ENCODE data around the gene DPP6.

- TF ChIP-seq CTCF (conservative IDR thresholded peaks at IDR 0.05; ENCODE audit: low read depth, low read length) (no peak), EZH2 (IDR thresholded peaks at IDR 0.05; ENCODE audit: borderline replicate concordance, low read depth, low read length, poor library complexity, severe bottlenecking) (no peak)
Measured at GRCh38 chr7:154433632-154434598, 381.7 kb downstream of the DPP6 start.

Data from A673 (cell line).